GM10847 (cell line): ENCODE data around the gene SLX9.

Experiments used
- POLR2A ChIP-seq: IDR thresholded peaks from 2 replicates; pipeline ENCODE4 v1.6.1; 2011; ENCODE audit not compliant: insufficient read length; ENCODE audit errors: extremely low read depth

Gene SLX9

DNA sequence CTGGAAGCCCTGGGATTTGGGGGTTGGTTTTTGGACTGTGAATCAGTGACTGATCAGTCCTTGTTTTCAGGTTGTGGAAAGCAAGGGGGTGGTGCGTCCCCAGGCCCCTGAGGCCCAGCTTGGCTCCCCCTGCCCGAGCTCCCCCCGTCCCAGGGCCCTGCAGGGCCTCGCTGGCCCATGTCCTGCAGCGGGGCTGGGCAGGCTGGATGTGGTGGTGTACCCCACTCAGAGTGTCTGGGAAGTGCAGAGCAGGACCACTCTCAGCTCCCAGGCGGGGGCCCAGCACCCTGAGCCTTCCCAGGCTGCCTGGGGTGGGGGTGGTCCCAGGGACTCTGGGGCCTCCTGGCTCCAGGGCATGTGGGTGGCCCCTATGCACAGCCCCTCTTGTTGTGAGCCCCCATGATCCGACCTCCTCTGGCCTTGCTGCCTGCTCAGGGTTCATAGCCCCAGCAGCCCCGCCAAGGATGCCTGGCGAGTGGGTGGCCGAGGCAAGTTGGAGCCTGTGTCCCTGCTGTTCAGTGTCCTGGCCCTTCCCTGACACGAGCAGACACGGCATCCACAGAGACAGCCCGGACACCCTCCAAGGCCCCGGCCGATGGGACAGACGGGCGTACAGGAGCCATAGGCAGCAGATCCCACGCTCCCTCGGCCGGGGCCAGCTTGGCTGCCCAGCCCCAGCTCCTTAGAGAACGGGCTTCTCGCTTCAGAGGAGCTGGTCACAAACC is 37.9 kb downstream of the SLX9 start:
- TF ChIP-seq POLR2A = no peak

DNA sequence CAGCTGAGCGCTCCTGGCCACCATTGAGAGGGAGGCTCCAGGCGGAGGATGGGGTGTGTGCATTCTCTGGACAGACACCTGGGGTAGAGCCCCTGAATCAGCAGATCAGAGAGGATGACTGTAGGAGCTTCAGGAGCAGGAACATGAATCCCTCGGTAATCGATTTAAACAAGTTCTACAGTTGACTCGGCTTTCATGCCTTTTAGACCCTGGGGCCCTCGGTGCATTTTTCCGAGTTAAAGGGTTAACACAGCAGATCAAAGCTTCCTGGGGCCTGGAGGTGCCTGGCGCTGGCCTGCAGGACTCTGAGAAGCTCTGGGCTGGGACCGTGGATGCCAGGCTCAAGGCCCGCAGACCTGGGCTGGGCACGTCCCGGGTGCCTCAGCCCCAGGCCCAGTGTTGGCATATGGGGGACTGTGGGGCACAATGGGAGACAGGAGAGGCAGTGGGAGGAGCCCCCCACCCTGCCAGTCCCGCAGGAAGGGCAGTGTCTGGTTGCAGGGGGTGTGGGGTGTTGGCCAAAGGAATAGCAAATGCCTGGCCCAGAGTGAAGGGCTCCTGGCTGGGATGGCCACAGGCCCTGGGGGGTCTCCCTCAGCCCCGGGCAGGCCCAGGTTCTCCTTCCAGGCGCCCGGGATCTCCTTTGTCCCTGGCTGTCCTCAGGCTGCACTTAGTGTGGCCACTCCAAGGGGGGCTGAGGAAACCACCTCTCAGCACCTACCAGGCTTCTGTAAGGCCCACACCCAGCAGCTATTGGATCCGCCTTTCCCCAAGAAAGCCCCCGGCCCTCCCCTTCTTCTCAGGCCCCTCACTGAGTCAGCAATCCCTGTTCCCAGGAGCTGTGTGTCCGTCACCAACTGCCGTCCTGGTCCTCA is 40.1 kb downstream of the SLX9 start:
- TF ChIP-seq POLR2A = no peak

DNA sequence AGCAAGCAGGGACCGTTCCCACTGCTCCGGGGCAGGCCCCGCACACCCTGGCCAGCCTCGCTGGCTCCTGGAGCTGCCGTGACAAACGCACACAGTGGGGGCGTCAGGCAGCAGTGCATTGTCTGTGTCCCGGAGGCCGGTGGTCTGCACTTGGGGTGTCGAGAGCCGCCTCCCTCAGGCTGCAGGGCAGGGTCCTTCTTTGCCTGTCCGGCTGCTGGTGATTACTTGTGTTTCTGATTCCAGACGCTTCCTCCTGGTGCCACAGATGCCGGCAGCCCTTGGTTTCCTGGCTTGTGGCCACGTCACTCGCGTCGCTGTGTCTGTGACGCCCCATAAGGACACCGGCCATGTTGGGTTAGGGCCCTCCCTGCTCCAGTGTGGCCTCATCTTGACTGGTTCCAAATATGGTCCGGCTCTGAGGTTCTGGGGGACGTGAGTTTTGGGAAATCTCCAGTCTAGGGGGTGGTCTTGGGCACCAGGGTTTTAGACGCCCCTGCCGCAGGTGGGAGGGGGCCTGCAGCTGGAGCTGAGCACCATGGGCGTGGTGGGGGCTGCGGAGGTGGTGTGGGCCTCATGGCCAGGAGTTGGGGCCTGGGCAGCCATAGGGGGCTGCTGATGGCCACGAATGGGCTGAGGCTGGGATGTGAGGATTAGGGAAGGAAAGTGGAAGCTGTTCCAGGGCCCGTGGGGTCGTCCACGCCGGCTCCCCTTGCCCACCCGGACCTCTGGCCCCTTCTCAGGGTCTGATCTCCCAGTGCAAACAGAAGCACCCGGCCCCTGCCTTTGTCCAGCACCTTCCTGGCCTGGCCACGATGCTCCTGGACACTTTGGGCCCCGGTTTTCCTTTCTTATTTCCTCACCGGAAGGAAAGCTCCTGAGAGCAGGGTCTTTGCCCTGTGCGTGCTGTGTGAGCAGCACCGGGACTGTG is 41.0 kb downstream of the SLX9 start:
- no peak for TF ChIP-seq POLR2A

DNA sequence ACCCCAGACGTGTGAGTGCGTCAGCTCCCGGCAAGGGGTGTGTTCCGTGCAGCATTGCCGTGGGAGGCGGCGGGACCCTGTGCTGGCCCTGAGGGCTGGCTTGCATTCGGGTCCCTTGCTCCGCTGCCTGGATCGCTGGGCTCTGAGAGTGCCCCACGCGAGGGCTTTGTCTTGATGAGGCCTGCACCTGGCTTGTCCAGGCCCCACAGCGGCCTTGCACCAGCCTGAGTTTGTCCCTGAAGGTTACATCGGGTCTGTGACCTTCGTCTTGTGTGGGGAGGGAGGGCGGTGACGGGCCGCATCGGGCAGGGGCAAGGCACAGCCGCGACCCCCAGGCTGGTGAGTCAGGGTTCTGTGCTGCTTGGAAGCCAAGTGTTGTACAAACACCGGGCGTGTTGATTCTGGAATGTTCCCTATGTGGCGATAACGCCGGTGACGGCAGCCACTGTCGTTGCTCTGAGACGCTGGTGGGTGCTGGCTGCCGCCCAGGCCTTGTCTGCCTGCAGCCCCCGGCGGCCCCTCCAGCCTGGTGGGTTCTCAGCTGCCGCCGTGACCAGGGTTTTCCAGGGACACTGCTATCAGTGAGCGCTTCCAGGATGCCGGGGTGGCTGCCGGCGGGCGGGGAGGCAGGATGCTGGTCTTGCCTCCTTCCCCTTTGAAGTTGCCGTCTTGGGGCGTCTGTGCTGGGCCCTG is 42.9 kb downstream of the SLX9 start:
- no peak for TF ChIP-seq POLR2A

DNA sequence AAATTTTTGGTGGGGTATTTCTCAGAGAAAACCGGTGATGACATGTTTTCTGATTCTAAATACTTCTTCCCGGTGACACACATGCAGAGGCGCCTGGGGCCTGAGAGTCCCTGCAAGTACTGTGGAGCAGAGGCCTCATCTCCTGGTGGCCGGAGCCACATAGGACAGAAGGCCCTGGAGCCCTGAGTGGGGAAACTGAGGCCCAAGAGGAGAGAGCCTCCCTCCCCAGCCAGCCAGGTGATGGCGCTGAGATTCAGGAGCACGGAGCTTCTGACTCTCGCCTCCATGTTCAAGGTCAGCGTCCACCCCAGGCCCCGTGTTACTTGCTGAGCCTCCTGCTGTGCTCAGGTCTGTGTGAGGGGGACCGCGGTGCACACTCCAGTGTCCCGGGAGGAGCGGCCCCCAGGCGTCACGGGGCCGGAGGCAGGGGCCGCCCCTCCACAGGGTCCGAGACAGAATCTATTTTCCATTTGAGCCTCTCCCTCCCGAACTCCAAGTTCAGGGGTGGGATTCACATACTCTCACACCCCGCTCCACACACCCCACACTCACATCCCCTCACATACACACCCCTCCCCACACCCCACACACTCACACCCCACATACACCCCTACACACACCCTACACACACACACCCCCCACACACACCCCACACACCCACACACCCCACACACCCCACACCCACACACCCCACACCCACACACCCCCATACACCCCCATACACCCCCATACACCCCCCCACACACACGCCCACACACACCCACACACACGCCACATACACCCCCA is 43.8 kb downstream of the SLX9 start:
- TF ChIP-seq POLR2A = no peak

DNA sequence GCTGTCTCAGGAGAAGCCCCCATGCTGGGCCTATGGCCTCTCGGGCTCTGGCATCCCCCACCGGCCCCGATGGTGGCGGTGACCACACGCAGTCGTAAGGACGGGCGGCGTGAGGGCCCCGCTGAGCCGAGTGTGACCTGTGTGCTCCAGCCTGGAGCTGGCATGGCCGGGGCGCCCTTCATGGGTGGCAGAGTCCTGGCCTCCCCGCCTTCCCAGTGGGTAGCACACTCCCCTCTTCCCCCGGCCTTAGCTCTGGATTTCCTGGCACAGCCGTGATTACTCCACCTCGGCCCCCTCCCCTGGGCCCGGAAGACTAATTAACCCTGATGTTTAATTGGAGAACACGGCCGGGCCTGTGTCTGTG is 44.6 kb downstream of the SLX9 start:
- no peak for TF ChIP-seq POLR2A

DNA sequence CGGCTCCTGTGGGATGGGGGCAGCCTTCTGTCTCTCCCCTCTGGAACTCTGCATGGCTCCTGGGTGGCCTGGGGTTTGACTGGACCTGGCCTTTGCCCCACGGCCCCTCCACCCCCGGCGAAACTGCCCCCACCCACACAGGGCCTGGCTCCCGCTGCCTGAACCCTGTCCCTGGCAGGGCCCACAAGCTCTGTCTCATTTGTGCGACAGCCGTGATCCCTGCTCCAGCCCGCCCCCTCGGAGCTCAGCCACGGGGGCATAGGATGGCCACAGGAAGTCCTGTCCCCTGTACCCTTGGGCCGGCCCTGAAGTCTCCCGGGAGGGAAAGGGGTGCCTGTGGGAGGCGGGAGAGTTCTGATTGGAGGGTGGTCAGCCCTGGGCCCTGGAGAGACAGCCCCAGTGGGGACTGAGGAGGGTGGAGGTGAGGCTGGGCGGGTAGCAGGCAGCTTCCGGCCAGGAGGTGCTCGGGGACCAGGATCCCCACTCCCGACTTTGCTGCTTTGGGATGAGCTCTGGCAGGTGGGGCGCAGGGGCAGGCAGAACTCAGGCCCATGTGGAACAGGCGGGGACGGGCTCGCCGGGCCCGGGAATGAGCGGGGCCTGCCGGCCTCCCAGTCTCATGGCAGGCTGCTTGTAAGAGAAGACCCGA is 45.1 kb downstream of the SLX9 start:
- no peak for TF ChIP-seq POLR2A

DNA sequence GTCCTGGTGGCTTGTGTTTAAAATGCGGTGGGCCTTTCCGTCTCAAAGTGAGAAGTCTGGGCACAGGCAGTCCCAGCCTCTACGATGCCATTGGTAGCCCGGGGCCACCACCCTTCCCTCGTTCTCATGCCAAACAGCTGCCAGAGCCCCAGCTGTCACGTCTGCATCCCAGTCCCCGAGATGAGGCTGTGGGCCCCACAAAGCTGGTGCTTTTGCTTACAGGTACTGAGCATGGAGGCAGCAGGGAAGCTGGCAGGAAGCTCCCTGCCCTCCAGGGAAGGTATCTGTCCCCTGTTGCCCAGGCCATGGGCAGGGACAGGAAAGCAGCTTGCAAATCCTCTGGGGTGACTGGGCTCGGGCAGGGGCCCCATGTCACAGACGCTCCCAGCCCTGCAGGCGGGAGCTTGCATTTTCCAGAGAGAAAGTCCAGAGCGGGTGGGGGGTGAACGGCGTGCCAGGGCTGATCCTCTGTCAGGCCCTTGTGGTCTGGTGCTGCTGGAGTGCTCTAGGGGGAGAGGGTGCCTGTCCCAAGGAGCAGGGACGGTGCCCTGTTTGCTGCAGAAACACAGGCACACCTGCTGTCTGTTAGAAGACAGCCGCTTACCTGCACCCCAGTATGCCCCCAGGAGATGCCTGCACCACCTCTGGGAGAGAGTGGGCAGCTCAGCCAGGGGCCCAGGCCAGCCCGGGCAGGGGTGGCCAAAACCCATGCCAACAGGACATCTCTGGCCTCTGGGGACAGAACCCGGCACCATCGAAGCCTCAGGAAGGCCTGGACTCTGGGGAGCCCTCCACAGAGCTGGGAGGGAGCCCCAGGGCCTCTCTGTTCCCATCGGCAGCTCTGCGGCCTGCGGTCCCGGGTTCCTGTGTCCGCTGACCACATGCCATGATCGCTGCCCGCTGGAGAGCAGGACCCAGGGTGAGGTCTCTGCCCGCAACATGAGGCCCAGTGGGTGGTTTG is 45.9 kb downstream of the SLX9 start:
- no peak for TF ChIP-seq POLR2A

DNA sequence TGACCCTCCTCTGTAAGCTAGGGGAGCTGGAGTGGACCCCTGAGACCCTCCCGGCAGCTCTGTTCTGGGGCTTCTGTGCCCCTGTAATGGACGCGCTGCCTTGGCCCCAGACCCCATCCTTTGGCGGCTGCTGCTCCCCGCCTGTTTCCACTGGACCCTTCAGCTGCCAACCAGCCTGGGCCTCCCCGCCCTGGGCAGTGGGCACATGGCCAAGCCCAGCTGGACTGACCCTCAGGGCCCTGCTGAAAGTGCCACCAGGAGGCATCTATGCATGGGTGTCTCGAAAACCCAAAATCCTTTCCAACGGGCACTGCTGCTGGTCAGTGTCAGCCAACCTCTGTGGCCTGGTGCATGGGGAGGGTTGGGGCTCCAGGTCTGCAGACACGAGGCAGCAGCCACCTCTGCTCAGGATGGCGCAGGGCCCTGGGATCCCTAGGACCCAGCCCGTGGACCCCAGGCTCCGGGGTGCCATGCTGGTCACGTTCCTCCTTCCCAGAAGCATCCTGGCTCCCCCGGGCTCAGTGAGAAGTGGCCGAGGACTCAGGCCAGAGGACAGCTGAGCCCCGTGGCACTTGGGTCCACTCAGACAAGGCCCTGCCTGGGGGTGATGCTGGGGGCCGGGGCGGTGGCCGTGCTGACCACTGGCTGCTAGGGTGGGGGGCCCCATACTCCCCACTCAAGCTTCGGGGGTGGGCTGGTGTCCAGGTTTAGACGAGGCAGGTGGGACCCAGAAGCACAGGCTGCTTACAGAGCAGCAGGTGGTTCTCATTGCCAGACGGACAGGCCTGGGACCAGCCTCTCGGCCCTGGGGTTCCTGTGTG is 46.9 kb downstream of the SLX9 start:
- TF ChIP-seq POLR2A = no peak

DNA sequence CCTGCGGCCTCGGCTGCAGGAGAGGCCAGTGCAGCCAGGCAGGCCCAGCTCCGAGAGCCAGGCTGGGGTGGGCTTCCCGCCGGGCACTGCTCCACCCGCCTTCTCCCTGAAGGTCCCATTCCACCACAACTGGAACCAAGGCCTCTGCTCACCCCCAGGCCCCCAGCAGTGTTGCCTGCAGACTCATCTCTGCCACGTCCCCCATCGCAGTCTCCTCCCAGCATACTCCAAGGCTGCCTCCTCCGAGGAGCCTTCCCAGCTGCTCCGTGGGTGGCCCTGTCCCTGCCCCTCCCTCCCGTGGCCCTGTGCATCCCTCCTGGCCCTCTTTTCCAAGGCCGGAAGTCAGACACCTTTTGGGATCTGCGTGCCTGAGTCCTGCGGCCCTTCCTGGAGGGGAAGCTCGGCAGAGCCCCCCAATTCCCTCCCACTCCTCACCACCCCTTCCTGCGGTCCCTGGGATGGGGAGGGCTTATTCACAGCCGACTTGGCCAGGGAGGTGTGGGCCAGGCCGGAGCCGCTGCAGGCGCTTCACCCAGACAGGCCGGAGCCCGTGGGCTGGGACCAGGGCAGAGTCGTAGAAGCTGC is 47.6 kb downstream of the SLX9 start:
- no peak for TF ChIP-seq POLR2A

DNA sequence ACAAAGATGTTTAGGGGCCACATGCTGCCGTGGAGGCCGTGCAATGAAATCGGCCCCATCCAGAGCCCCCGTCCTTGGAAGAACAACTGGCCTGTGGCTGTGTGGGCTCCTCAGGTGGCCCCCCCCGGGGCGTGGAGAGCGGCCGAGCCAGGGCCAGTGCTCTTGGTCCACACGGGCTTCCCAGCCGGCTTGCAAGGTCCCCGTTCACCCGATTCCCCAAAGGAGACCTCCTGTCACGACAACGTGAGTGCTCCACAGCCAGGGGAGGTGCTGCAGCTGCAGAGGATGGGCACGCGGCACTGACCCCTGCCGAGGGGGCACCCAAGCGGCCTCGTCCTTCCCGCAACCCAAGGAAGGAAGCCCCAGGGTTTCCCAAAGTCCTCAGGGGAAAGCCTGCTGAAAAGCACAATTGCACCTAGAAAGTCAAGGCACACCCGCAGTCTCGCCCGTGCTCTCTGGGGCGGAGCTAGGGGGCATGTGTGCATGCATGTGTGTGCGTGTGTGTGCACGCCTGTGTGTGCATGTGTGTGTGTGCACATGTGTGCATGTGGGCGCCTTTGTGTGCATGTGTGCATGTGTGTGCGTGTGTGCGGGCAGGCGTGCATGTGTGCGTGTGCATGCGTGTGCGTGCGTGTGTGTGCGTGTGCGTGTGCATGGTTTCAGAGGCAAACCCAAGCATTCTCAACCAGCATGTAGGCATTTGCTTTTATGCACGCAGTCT is 48.2 kb downstream of the SLX9 start:
- TF ChIP-seq POLR2A = no peak
